ENCODE data around the gene EPS8L1.
A peak's percentile ranks its signal among the peaks of the same experiment; 100 is the strongest.

- TF ChIP-seq EZH2 (IDR thresholded peaks at IDR 0.05; ENCODE audit: borderline replicate concordance, insufficient read depth, low read depth, low read length, poor library complexity, severe bottlenecking), result peak; percentile 67
- TF ChIP-seq CTCF (IDR thresholded peaks at IDR 0.05), result no peak
Measured at GRCh38 chr19:55086730-55087541, 11.3 kb downstream of the EPS8L1 start.

Data from B cell (primary cell).